ENCODE measurements around the gene NPAT.

The NPAT gene

DNA sequence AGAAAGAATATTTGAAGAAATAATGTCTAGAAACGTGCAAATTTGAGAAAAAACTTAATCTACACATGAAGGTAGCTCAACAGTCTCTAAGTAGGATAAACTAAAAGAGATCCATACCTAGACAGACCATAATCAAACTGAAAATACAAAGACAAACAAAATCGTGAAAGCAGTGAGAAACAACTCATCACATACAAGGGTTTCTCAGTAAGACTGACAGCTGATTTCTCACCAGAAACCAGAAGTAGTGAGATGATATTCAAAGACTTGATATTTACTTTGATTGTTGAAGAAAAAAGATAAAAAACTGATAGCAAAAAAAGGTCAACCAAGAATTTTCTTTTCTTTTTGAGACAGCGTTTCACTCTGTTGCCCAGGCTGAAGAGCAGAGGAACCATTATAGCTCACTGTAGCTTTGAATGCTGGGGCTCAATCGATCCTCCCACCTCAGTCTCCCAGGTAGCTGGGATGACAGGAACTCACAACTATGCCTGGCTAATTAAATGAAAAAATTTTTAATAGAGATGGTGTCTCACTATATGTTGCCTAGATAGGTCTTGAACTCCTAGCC lies 17.4 kb downstream of the NPAT start:
- H3K4me3 ChIP-seq (ENCODE audit: low read depth, low read length), result no peak overlapping the region
- in situ Hi-C loops (cut with HindIII; ENCODE audit: low sequenced_read_pairs), result no loop called here
- TF ChIP-seq, protein P1, sequence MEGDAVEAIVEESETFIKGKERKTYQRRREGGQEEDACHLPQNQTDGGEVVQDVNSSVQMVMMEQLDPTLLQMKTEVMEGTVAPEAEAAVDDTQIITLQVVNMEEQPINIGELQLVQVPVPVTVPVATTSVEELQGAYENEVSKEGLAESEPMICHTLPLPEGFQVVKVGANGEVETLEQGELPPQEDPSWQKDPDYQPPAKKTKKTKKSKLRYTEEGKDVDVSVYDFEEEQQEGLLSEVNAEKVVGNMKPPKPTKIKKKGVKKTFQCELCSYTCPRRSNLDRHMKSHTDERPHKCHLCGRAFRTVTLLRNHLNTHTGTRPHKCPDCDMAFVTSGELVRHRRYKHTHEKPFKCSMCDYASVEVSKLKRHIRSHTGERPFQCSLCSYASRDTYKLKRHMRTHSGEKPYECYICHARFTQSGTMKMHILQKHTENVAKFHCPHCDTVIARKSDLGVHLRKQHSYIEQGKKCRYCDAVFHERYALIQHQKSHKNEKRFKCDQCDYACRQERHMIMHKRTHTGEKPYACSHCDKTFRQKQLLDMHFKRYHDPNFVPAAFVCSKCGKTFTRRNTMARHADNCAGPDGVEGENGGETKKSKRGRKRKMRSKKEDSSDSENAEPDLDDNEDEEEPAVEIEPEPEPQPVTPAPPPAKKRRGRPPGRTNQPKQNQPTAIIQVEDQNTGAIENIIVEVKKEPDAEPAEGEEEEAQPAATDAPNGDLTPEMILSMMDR (IDR thresholded peaks at IDR 0.05; ENCODE audit: low read depth, low read length, missing control alignments), result no peak
- DNase-seq (ENCODE audit: low read depth), result no peak

DNA sequence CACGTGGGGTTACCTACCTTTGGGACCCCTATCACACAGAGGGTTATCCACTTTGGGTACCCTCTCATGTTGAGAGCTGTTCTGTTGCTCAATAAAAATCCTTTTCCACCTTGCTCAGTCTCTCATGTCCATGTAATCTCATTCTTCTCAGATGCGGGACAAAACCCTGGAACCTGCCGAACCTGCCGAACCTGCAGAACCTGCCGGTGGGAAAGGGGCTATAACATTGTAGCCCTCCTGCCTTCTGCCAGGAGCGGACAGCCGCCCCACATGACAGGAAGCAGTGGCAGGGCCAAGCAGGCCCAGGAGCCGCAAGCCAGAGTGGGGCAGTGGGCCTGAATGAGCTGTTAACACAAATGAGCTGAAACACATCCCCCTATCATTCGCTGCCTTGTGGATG lies 18.1 kb downstream of the NPAT start:
- in situ Hi-C loops (cut with HindIII; ENCODE audit: low sequenced_read_pairs), result no loop called here

DNA sequence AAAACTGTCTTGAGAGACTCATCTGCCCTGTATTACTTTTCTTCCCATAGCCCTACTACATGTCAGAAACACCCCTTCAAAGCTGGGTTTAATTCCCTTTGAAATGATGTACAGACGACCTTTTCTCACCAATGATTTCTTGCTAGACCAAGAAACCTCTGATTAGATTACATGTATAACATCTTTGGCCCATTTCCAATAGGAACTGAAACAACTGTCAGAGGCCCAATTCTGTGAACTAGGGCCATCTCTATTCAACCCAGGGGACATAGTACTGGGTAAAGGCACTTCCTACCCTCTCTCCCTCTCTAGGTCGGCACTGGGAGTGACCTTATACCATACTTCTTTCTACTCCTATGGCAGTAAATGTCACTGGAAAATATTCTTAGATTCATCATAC lies 19.4 kb downstream of the NPAT start:
- TF ChIP-seq, protein P1 (IDR thresholded peaks at IDR 0.05; ENCODE audit: low read depth, low read length, missing control alignments), result no peak
- in situ Hi-C loops (cut with HindIII; ENCODE audit: low sequenced_read_pairs), result no loop called here
- no peak overlapping the region for H3K4me3 ChIP-seq (ENCODE audit: low read depth, low read length)
- DNase-seq (ENCODE audit: low read depth), result no peak

More for the DNA sequence above, 18.1 kb downstream of the NPAT start:
- H3K4me3 ChIP-seq (ENCODE audit: low read depth, low read length), result no peak overlapping the region
- DNase-seq (ENCODE audit: low read depth), result no peak
- TF ChIP-seq, protein P1 (IDR thresholded peaks at IDR 0.05; ENCODE audit: low read depth, low read length, missing control alignments), result no peak

DNA sequence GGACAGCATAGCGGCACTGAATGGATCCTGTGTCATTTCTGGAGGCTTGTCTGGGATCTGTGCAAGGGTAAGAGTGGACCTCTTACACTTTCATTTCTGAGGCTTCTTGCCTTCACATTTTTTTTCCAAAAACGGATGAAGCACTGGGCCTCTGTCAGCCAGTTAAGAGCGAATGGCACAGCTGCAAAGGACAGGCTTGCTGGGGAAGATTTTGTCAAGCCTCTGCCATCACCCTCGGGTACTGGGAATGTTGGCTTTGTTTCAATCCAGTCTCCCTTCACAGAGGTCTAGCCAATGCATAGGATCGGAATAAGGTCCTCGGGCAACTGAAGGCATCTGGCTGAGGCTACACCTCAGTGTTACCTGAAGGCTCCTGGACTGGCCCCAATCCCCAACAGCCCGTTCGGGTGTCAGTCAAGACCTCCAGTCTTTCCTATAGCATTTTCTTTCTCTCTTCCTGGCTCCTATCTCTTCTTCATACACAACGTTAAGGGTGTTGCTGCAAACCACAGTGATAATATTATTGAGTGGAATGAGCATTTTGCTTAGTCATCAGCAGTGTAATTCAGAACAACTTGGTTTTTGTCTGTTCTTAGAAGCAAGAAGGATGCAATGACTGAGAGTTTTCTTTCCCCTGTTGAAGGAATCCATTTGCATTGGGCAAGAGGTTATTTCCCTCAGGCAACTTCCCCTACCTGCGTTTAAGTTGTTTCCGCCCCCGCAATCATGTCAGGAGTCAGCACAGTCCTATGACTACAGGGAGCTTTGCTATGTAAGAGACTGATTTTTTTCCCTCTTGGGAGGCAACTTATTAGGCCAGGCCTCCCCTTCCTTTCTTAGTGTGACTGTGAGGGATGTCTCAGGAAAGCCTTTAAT lies 22.8 kb downstream of the NPAT start:
- H3K4me3 ChIP-seq (ENCODE audit: low read depth, low read length), result no peak overlapping the region
- TF ChIP-seq, protein P1 (IDR thresholded peaks at IDR 0.05; ENCODE audit: low read depth, low read length, missing control alignments), result no peak
- in situ Hi-C loops (cut with HindIII; ENCODE audit: low sequenced_read_pairs), result no loop called here
- no peak for DNase-seq (ENCODE audit: low read depth)

DNA sequence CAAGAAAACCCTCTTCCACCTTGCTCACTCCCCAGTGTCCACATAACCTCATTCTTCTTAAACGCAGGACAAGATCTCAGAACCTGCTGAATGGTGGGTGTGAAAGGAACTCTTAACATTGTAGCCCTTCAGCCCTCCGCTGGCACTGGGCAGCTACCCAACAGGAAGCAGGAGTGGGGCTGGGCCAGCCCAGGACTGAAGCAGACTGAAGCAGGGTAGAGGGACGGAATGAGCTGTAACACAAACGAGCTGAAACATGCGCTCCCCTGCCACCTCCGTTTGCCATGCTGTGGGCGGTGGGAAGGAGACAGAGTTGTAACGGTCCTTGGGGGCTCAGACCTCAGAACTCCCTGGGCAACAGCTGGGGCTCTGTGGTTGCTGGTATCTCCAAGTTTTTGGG lies 23.6 kb downstream of the NPAT start:
- TF ChIP-seq, protein P1 (IDR thresholded peaks at IDR 0.05; ENCODE audit: low read depth, low read length, missing control alignments), result no peak
- DNase-seq (ENCODE audit: low read depth), result no peak
- in situ Hi-C loops (cut with HindIII; ENCODE audit: low sequenced_read_pairs), result no loop called here
- no peak overlapping the region for H3K4me3 ChIP-seq (ENCODE audit: low read depth, low read length)

GRCh38 chr11:108197351-108197750 lies 25.1 kb downstream of the NPAT start:
- H3K4me3 ChIP-seq (ENCODE audit: low read depth, low read length), result no peak overlapping the region
- no peak for DNase-seq (ENCODE audit: low read depth)
- TF ChIP-seq, protein P1 (IDR thresholded peaks at IDR 0.05; ENCODE audit: low read depth, low read length, missing control alignments), result no peak
- in situ Hi-C loops (cut with HindIII; ENCODE audit: low sequenced_read_pairs), result no loop called here

All from astrocyte of the cerebellum (primary cell).